Measurements from ENCODE around the gene HBP1.
"Not testable (repeated sequence)": the region's sequence is repeated elsewhere in the genome, so short reads cannot be mapped to it uniquely, and the experiment has no call there.

DNA sequence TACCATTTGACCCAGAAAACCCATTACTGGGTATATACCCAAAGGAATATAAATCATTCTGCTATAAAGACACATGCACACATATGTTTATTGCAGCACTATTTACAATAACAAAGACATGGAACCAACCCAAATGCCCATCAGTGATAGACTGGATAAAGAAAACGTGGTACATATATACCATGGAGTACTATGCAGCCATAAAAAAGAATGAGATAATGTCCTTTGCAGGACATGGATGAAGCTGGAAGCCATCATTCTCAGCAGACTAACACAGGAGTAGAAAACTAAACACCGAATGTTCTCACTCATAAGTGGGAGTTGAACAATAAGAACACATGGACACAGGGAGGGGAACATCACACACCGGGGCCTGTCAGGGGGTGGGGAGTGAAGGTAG, 13.1 kb upstream of the HBP1 start:
- not testable (repeated sequence) for TF ChIP-seq POLR2A (IDR thresholded peaks at IDR 0.05)
- TF ChIP-seq, protein P1, sequence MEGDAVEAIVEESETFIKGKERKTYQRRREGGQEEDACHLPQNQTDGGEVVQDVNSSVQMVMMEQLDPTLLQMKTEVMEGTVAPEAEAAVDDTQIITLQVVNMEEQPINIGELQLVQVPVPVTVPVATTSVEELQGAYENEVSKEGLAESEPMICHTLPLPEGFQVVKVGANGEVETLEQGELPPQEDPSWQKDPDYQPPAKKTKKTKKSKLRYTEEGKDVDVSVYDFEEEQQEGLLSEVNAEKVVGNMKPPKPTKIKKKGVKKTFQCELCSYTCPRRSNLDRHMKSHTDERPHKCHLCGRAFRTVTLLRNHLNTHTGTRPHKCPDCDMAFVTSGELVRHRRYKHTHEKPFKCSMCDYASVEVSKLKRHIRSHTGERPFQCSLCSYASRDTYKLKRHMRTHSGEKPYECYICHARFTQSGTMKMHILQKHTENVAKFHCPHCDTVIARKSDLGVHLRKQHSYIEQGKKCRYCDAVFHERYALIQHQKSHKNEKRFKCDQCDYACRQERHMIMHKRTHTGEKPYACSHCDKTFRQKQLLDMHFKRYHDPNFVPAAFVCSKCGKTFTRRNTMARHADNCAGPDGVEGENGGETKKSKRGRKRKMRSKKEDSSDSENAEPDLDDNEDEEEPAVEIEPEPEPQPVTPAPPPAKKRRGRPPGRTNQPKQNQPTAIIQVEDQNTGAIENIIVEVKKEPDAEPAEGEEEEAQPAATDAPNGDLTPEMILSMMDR (IDR thresholded peaks at IDR 0.05), result not testable (repeated sequence)

Measured in Peyer's patch (tissue), 4 donors.